ENCODE results near the gene RFX2.

DNA sequence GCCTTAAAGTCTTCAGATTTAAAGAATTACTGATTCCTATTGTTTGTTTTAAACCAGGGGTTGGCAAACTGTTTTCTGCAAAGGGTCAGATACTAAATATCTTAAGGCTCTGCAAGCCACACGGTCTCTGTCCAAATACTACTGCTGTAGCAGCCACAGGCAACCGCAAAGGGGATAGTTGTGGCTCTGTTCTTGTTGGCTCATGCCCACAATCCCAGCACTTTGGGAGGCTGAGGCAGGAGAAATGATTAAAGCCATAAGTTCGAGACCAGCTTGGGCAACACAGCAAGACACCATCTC is 154.7 kb downstream of the RFX2 start:
- TF ChIP-seq ZNF707 (CRISPR knock-in tag; conservative IDR thresholded peaks at IDR 0.05) (no peak), FOSL1 (tag; conservative IDR thresholded peaks at IDR 0.05) (no peak), CTCF (IDR thresholded peaks at IDR 0.05 in 2 of 3, conservative IDR thresholded peaks at IDR 0.05 in 1 of 3; ENCODE audit: insufficient read depth in 2 of 3, low read depth in 1 of 3, low read length in 3 of 3) (no peak)
